ENCODE results near the gene ADPRHL1.

DNA sequence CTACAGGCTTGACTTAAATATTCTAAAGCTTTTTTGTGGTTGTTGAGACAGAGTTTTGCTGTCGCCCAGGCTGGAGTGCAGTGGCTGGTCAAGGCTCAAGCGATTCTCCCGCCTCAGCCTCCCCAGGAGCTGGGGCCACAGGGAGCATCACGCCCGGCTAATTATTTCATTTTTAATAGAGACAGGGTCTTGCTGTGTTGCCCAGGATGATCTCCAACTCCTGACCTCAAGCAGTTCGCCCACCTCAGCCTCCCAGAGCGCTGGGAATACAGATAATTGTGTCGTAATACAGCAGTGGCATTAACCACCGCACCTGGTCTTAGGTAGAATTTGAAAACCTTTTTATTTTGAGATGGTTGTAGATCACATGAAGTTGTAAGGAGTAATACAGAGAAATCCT is 38.7 kb upstream of the ADPRHL1 start:
- TF ChIP-seq, protein P1, sequence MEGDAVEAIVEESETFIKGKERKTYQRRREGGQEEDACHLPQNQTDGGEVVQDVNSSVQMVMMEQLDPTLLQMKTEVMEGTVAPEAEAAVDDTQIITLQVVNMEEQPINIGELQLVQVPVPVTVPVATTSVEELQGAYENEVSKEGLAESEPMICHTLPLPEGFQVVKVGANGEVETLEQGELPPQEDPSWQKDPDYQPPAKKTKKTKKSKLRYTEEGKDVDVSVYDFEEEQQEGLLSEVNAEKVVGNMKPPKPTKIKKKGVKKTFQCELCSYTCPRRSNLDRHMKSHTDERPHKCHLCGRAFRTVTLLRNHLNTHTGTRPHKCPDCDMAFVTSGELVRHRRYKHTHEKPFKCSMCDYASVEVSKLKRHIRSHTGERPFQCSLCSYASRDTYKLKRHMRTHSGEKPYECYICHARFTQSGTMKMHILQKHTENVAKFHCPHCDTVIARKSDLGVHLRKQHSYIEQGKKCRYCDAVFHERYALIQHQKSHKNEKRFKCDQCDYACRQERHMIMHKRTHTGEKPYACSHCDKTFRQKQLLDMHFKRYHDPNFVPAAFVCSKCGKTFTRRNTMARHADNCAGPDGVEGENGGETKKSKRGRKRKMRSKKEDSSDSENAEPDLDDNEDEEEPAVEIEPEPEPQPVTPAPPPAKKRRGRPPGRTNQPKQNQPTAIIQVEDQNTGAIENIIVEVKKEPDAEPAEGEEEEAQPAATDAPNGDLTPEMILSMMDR (optimal IDR thresholded peaks at IDR 0.05 in 1 of 3, IDR thresholded peaks at IDR 0.05 in 1 of 3, conservative IDR thresholded peaks at IDR 0.05 in 1 of 3; ENCODE audit: extremely low read depth in 1 of 3, insufficient read depth in 2 of 3, low read length in 3 of 3), result no peak
- TF ChIP-seq EZH2 (IDR thresholded peaks at IDR 0.05; ENCODE audit: low read length), result no peak

Measured in keratinocyte (primary cell).